Tibial nerve (tissue), 4 donors: ENCODE results near the gene ATP13A2.

Experiments used
- EP300 ChIP-seq, 2 donors: sonication (generic); formaldehyde crosslinking; IDR thresholded peaks; one replicate each; pipeline ENCODE4 v1.6.1; 2017; ENCODE audit warnings: antibody characterized with exemption in 2 of 2, mild to moderate bottlenecking in 1 of 2
- POLR2A ChIP-seq, 2 donors: fragments of 450-650 bp; IDR thresholded peaks; one replicate each; pipeline ENCODE4 v1.6.1; 2017; ENCODE audit warnings: antibody characterized with exemption in 2 of 2, mild to moderate bottlenecking in 2 of 2, moderate library complexity in 2 of 2
- TF ChIP-seq, protein P1 (sequence below), 5 experiments: fragments of 200-600 bp in 3 of 5; fragments of 450-650 bp in 2 of 5; sonication (generic) in 3 of 5; IDR thresholded peaks; one replicate each; pipeline ENCODE4 v1.5.1; 2016 to 2019; ENCODE audit warnings: antibody characterized with exemption in 5 of 5, mild to moderate bottlenecking in 3 of 5, moderate library complexity in 2 of 5

GRCh38 chr1:17052641-17053040 lies 40.9 kb upstream of the ATP13A2 start:
- TF ChIP-seq, protein P1, sequence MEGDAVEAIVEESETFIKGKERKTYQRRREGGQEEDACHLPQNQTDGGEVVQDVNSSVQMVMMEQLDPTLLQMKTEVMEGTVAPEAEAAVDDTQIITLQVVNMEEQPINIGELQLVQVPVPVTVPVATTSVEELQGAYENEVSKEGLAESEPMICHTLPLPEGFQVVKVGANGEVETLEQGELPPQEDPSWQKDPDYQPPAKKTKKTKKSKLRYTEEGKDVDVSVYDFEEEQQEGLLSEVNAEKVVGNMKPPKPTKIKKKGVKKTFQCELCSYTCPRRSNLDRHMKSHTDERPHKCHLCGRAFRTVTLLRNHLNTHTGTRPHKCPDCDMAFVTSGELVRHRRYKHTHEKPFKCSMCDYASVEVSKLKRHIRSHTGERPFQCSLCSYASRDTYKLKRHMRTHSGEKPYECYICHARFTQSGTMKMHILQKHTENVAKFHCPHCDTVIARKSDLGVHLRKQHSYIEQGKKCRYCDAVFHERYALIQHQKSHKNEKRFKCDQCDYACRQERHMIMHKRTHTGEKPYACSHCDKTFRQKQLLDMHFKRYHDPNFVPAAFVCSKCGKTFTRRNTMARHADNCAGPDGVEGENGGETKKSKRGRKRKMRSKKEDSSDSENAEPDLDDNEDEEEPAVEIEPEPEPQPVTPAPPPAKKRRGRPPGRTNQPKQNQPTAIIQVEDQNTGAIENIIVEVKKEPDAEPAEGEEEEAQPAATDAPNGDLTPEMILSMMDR (IDR thresholded peaks at IDR 0.05): no peak
- TF ChIP-seq EP300 (IDR thresholded peaks at IDR 0.05) (no peak), POLR2A (IDR thresholded peaks at IDR 0.05) (no peak)
